GM18951 (cell line): Measurements from ENCODE around the gene CALY.

Experiments
- POLR2A ChIP-seq: IDR thresholded peaks from 4 replicates; pipeline ENCODE4 v1.6.1; 2011; ENCODE audit warnings: mild to moderate bottlenecking; ENCODE audit not compliant: insufficient read length, insufficient read depth; ENCODE audit errors: extremely low read depth
- in situ Hi-C: fragments of 300-500 bp; cut with MboI; formaldehyde crosslinking; loops from one replicate; pipeline ENCODE4 v1.12.0; 2022; ENCODE audit warnings: low sequenced_read_pairs, mixed read lengths, inconsistent platforms; ENCODE audit not compliant: unreplicated experiment

CALY gene

DNA sequence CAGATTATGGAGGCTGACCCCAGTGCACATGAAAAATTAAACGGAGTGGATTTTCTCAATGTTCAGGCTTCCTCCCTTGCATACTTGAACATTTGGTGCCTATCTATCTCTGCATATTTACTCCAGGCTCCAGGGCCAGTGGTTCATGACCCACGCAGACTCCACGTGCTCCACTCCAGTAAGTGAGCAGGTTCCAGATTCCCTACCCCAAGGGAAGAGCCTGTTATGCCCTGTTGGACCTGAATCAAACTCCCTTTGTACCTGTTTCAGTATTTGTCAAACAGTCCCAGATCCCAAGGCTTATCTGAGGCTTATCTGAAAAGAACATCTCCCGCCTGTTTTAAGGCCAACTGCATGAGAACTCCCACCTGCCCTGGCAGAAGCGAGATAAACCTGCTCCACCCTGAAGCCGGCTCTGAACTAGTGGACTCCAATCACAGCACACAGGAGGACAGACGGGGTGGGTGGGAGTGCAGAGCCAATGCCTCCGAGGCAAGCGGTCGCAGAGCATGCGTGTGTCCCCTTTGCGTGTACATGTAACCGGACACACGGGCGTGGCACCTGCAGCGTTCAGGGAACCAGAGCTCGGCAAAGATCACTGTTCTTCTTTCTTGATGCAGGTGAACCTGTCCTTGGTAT, 23.4 kb upstream of the CALY start:
- no peak for TF ChIP-seq POLR2A
- in situ Hi-C loops, result no loop called here

DNA sequence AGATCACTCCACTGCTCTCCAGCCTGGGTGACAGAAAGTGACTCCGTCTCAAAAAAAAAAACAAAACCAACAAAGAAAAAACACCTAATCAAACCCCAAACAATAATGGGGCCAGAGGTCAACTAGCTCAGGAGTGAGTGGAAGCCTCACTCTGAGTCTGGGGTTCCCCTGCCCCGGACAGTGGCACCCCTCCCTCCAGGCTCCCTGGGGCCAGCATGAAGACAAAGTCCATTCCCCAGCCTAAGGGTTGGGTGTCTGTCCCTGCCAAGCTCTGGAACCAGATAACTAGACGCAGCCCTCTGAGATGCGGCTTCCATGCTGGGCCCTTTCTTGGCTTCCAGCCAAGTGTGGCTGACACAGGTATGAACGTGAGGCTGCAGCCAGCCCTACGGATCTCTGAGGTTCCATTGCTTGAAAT, 22.9 kb upstream of the CALY start:
- TF ChIP-seq POLR2A, result no peak
- in situ Hi-C loops, result no loop called here

DNA sequence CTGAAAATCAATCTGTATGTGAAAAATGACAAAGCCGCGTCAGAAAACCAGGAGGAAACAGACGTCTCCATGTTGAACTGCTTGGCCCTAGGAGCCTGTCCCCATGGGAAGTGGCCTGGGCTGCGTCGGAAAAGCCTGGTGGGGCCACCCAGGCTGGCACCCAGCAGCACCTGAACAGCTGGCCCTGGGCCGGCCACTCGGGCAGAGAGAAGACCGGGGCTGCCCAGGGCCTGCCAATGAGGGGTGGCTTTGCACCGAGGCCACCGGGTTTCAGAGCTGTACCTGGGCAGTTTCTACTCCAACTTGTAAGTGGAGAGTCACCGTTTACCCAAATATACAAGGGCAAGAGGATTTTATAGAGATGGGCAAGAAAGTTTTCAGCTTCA, 22.2 kb upstream of the CALY start:
- no peak for TF ChIP-seq POLR2A
- in situ Hi-C loops, result no loop called here

DNA sequence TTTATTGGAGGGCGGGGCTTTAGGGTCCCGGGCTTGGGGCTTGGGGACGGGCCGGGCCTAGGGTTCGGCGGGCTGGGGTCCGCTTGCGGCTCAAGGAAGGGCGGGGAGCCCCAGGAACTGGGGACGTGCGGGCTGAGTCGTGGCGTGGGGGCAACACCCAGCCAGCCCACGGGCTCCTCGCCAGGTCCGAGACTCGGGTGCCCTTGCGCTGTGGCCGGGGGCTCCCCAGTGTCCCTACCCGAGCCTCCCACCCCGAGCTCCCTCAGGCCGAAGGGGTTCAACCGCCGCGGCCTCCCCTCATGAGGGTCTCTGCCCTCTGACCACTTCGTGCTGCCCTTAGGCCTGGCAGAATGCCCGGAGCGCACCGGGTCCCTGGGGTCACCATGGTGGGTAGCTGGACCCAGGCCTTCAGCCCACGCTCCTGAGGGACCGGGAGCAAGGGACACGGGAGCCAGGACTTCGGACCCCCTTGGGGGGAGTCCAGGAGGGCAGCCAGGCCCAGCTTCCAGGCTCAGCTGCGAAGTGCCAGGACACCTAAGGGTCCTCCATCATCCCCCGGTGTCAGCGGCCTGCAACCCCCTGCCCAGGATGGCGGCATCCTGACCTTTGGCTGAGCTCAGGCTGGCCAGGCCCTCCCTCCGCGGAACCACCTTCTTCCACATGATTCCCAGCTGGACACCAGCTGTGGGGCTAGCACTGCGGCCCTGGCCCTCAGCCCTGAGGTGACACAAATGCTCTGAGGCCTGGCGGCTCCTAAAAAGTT, 21.6 kb upstream of the CALY start:
- TF ChIP-seq POLR2A, result no peak
- in situ Hi-C loops, result no loop called here

DNA sequence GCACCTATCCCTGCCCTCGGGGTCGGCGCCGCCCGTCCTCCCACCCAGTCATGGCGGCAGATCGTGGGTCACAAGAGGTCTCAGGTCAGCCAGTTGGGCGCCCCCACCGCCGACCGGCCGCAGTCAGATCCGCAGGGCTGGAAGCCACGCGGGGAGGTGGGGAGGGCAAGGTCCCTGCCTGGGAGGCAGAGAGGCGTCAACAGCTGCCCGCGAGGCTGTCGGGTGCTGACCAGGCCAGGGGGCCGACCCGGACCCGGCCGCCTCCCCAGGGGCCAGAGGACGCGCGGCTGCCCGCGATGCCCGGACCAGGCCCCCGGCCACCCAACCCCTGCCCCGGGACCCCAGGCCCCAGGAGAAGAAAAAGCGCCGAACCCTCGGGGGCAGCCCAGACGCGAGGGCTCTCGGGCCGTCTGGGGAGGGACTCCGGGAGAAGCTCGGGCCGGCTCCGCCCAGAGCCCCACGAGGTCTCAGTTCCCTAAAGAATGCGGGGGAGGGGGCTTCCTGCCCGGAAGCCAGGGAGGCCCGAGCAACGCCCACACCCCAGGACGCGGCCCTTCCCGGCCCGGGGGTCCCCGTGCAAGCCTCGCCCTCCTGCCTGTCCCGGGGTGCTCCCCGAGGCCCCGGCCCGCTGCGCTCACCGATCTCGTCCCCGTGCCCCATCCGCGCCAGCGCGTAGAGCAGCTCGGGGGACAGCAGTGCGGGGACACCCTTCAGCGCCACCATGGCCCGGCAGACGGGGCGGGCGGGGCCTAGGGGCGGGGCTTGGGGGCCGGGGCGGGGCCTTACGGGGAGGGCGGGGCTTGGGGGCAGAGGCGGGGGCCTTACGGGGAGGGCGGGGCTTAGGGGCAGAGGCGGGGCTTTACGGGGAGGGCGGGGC, 20.8 kb upstream of the CALY start, which contains the start of gene FUOM:
FUOM (minus strand) TSS at position 735 of the 877 bp plus-strand sequence; CDS start at position 723, 12 bp downstream.
- peak; percentile 71 for TF ChIP-seq POLR2A
- in situ Hi-C loops, result no loop called here

DNA sequence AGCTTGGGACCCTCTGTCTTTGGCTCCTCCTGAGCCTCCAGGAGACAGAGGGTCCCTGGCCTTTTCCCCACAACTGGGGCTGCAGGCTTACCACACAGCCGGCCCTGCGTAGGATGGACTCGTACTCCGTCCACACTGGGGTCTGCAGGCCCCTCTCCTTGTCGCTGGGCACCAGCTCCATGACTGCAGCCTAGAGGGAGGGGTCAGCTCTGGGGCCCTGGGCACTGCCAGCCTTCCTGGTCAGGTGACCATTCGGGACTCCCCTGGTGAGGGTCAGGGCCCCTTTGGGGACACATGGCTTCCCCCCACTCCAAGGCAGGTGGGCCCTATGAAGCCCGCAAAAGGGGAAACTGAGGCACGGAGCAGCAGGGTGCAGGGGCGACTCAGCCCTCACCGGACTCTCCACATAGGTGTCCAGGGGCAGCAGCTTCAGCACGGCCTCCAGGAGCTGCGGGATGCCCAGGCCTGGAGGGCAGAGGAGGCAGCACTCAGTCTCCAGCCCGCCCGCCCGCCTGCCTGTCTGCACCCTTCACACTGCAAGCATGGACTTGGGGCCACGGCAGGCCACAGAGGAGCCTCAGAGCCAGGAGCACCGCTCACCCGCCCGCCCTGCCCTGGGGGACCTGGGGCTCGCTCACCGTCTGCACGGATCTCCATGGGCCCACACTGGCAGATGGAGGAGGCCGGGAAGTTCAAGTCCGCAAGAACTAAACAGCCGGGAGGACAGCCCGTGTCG, 20.0 kb upstream of the CALY start:
- no peak for TF ChIP-seq POLR2A
- in situ Hi-C loops, result no loop called here

DNA sequence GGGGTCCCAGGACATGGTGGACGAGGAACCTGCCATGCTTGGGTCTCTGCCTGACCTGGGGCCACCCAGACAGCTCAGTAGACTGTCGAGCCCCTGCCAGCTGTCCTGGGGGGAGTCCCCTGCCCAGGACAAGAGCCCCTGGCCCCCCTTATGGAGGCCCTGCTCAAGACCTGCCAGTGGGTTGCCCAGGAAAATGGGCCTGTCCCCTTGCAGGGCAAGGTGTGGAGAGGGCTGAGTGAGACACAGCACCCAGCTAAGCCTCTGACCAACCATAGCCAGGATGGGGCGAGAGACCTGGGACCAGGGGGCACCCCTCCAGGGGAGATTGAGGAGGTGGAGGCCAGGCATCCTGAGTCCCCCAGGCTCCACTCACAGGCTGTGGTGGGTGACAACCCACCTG, 19.3 kb upstream of the CALY start:
- in situ Hi-C loops, result no loop called here
- no peak for TF ChIP-seq POLR2A

DNA sequence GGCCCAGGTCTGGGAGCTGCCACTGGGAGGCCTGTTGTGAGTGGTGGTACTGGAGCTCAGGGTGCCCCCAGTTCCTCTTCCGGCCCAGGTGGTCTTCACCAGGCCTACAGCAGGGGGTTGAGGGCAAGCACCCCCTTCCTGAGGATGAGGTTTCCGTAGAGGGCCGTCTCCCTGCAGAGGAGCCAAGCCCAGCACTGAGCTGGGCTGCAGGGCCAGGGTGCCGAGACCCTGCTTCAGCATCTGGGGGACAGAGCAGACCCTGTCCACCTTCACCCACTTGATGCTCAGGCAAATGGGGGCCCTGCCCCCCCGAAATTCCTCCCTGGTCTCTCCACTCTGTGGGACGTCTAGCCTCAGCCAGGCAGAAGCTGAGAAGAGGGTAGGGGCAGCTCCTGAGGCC, 18.6 kb upstream of the CALY start:
- in situ Hi-C loops, result no loop called here
- no peak for TF ChIP-seq POLR2A

DNA sequence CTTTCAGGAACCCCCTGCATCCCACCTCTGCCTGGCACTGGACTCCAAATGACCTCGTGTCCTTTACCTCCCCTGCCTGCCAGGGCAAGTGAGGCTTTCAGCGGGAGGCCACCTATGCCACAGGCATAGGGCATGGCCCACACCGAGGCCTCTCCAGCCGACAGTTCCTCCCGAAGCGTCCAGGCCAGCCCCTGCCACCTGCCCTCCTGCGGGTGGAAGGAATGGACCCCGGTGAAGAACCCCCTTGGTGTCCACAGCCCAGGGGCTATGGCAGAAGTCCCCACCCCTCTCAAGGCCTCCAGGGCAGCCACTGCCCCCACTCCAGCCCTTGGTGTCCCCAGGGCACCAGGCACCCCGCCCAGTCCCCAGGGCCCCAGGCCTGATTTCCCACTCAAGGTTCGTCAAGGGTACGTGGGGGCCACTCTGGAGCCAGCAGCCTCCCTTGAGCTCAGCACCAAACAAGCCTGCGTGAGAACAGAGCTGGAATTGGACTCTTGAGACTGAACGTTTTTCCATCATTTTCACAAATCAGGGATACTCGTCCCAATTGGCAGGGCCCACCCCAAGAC, 18.1 kb upstream of the CALY start:
- no peak for TF ChIP-seq POLR2A
- in situ Hi-C loops, result no loop called here

DNA sequence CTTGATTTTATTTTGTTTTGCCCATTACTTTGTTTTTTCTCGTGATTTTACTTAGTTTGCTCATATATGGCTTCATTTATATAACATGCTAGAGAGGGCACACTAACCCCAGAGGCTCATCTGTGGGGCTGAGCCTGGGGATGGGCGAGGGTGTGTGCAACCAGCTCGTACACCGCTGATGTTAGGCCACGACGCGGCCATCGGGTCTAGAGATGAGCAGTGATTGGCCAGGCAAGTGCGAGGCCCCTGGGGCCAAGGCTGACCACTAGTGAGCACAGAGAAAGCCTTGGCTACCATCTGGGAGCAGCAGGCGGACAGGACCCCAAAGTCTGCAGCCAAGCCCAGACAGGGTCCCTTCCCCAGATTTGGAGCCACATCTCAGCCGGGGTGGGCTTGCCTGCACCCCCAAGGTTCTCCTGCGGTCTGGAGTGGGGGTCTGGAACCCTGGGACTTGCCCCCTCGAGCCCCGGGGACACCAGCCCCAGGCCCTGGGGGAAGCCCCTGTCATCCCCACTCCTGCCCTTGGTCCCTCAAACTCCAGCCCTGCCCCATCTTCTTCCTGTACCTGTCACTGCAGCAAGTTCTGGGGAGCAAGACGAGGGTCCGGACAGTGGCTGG, 17.4 kb upstream of the CALY start:
- in situ Hi-C loops, result no loop called here
- no peak for TF ChIP-seq POLR2A

DNA sequence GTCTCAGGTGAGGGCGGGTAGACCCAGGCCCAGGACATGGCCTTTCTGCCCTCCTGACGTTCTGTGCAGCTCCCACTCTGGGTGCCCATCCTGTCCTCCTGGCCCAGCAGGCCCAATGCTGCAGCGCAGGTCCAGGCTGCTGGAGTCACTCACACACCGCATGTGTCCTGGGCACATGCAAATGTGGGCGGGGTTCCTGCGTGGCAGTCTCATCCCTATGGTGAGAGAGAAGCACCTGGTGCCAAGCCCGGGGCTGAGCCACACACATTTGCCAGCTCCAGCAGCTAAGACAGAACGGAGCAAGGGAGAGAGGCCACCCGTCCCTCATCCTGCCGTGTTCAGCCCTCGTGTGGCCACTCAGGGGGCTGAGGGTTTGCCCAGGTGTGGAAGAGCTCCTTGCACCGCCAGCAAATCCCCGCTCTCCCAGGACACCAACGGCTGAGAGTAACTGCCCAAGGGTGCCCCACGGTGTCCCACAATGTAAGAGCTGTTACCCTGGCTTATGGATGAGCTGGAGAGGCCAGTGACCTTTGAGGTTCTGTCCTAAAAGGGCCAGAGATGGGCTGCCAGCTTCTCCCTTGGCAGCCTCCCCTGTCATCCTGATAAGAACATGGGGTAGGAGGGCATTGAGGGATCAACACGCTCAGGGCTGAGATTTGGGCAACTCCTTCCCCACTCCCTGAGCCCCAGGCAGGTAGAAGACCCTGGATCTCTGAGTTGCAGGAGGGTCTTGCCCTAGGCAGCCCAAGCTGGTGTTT, 16.7 kb upstream of the CALY start:
- in situ Hi-C loops, result no loop called here
- peak; percentile 5 for TF ChIP-seq POLR2A
